Common myeloid progenitor, CD34-positive (primary cell): Measurements from ENCODE around the gene MFAP4.

Source experiments
- CTCF ChIA-PET: fragments of 350-600 bp; sonication (Branson Sonifier 250); formaldehyde crosslinking; loops from one replicate; lab custom pipeline; 2021; ENCODE audit warnings: antibody characterized with exemption; lab: Charles Lee
- POLR2A ChIA-PET: fragments of 350-600 bp; sonication (Branson Sonifier 250); formaldehyde crosslinking; loops from one replicate; lab custom pipeline; 2021; ENCODE audit warnings: antibody characterized with exemption; lab: Charles Lee
- DNase-seq, 3 donors: peaks; one replicate each; pipeline versions ENCODE4 v3.0.0 to v3.0.0-alpha.2; 2013
- H3K27ac ChIP-seq, 2 experiments: 1 replicate in 1 of 2; 2 replicates in 1 of 2; pipeline ENCODE4 v1.7.0; 2013; ENCODE audit warnings: inconsistent platforms in 2 of 2, low read length in 2 of 2, mild to moderate bottlenecking in 2 of 2, low read depth in 1 of 2, moderate library complexity in 1 of 2; ENCODE audit not compliant: severe bottlenecking in 2 of 2, insufficient read depth in 1 of 2, poor library complexity in 1 of 2
- H3K27me3 ChIP-seq, 5 experiments: replicated peaks in 2 of 5; 1 replicate in 3 of 5; 2 replicates in 2 of 5; pipeline versions ENCODE4 v1.6.1 to v1.7.0; 2013; ENCODE audit warnings: low read length in 4 of 5, mild to moderate bottlenecking in 2 of 5, moderate library complexity in 2 of 5, inconsistent platforms in 1 of 5; ENCODE audit not compliant: insufficient read depth in 5 of 5, control insufficient read depth in 4 of 5
- H3K36me3 ChIP-seq, 4 experiments: 1 replicate in 2 of 4; 2 replicates in 2 of 4; pipeline versions ENCODE4 v1.6.1 to v1.7.0; 2013; ENCODE audit warnings: low read length in 3 of 4, control low read depth in 1 of 4, mild to moderate bottlenecking in 1 of 4; ENCODE audit not compliant: control insufficient read depth in 4 of 4, insufficient read depth in 4 of 4
- H3K4me1 ChIP-seq, 4 experiments: 1 replicate in 3 of 4; 2 replicates in 1 of 4; pipeline versions ENCODE4 v1.6.1 to v1.7.1; 2013; ENCODE audit warnings: low read length in 3 of 4, mild to moderate bottlenecking in 3 of 4, control low read depth in 1 of 4, inconsistent platforms in 1 of 4, moderate library complexity in 1 of 4; ENCODE audit not compliant: control insufficient read depth in 4 of 4, insufficient read depth in 4 of 4; ENCODE audit errors: control extremely low read depth in 1 of 4
- H3K4me3 ChIP-seq, 7 experiments: 1 replicate in 4 of 7; 2 replicates in 3 of 7; pipeline versions ENCODE4 v1.5.1 to v1.7.0; 2013; ENCODE audit warnings: mild to moderate bottlenecking in 7 of 7, low read length in 6 of 7, moderate library complexity in 6 of 7, inconsistent platforms in 2 of 7, low read depth in 2 of 7, control low read depth in 1 of 7; ENCODE audit not compliant: insufficient read depth in 4 of 7, control insufficient read depth in 1 of 7; ENCODE audit errors: extremely low read depth in 1 of 7
- H3K9me3 ChIP-seq, 5 experiments: 1 replicate in 4 of 5; 2 replicates in 1 of 5; pipeline versions ENCODE4 v1.6.1 to v1.7.1; 2013; ENCODE audit warnings: low read length in 4 of 5, mild to moderate bottlenecking in 2 of 5, inconsistent platforms in 1 of 5, low read depth in 1 of 5, moderate library complexity in 1 of 5; ENCODE audit not compliant: control insufficient read depth in 4 of 5, insufficient read depth in 2 of 5; ENCODE audit errors: control extremely low read depth in 1 of 5
- WGBS: methylation state at CpG from one replicate; pipeline ENCODE4 v1.1.5; 2013; ENCODE audit not compliant: insufficient coverage; 5-methylcytosine and 5-hydroxymethylcytosine counted together

MFAP4 gene

DNA sequence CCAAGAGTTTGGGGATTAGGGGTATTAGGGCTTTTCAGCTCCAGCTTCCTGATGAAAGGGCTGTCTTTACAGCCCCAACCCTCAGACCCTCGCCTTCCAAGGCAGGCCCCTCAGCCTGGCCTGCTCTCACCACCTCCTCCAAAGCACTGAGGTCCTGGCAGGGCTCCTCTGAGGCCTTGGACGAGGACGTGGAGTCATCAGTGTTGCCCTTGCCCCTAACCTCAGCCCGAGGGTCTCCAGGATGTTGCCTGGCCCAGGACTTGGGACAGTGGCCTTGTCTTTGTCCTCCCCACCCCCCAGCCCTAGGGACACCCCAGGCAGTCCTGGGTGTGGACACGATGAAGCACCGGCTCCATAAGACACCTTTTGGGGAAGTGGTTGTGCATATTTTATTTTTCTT lies 52.7 kb downstream of the MFAP4 start:
- Histone ChIP-seq H3K27ac (no peak overlapping the region), H3K4me1 (no peaks in the 10 kb centered on the region), H3K9me3 (no peaks in the 10 kb centered on the region), H3K4me3 (no peak overlapping the region), H3K27me3 (peaks cover 0 to 66% (median 29%) of the 10 kb centered on the region in 5 experiments), H3K36me3 (no peaks in the 10 kb centered on the region)
- 91% methylated on average over 3 of the region's 6 CpGs for WGBS
- ChIA-PET CTCF (interaction anchor here (1.0 kb wide), 1 partner anchor 12 kb away, joined by 3 read pairs; no protein-coding TSS in a partner anchor), POLR2A (no interaction called here)
- DNase-seq: no peak

DNA sequence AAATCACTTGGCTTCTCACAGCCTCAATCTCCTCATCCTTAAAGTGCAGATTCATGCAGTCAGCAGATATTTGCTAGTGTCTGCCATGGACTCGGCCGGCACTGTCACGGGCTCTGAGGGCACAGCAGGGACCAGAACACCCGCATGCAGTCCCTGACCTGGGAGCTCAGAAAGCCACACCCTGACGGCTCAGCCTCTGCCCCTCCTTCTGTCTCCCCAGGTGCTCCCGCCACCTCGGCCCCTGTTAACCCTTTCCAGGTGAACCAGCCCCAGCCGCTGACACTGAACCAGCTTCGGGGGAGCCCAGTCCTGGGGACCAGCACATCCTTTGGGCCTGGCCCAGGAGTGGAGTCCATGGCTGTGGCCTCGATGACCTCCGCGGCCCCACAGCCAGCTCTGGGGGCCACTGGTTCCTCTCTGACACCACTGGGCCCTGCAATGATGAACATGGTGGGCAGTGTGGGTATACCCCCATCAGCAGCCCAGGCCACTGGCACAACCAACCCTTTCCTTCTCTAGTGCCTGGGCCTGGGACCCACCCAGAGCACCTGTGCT lies 53.2 kb downstream of the MFAP4 start:
- no peak overlapping the region for H3K27ac ChIP-seq
- H3K27me3 ChIP-seq: peaks cover 0 to 65% (median 25%) of the 10 kb centered on the region in 5 experiments
- no peaks in the 10 kb centered on the region for H3K4me1 ChIP-seq
- H3K36me3 ChIP-seq: no peaks in the 10 kb centered on the region
- CTCF ChIA-PET: interaction anchor here (0.6 to 1.2 kb wide), 3 partner anchors 10 to 40 kb away, joined by 3 read pairs; no protein-coding TSS in a partner anchor
- WGBS: over 99% methylated on average over 9 of the region's 12 CpGs
- no peak overlapping the region for H3K4me3 ChIP-seq
- no peak for DNase-seq
- no peaks in the 10 kb centered on the region for H3K9me3 ChIP-seq
- POLR2A ChIA-PET: no interaction called here
